EL (cell line): ENCODE results near the gene IGSF3.

Experiments
- DNase-seq: peaks from one replicate; pipeline ENCODE4 v3.0.0-alpha.2; 2016

Gene IGSF3

DNA sequence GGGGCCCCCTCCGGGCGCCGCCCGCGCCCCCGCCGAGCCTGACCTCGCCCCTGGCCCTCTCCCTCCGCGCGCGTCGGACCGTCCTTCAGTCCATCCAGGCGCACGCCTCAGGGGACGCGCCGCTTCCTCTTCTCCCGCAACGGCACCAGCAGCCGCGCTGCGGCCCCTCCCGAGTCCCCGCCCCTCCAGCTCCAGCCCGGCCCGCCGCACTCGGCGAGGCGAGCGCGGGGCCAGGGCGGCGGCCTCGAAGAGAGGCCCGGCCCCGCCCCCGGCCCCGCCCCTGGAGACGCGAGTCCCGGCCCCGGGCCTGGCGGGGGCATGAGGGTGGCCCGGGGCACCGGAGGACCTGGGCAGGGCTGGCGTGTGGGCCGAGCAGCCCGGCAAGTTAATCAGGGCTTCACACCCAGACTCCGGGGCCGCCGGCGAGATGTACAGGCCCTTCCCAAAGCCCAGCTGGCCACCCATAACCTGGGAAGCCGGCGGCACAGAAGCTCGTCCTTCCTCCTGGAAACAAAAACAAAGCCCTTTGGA, at the start of gene IGSF3:
TSS of gene IGSF3 (minus strand) at position 159 of the 531 bp plus-strand sequence. CDS start 1,407 bp downstream, outside the sequence.
- DNase-seq, result peak; percentile 58

DNA sequence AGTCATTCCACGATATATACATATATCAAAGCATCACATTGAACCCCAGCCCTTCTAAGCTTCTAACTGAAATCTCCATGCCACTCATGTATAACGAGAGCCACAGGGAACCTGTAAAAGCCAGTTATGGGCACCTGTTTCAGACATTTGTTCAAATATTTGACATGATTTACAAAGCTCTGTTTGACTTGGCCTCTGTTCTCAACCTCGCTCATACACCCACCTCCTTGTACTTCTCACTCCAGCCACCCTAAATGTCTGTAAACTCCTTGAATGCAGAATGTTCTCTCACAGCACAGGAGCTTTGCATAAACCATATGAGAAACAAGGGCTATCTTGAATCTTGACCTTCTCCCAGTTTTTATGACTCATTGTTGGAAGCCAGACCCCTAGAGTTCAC, 49.8 kb upstream of the IGSF3 start:
- DNase-seq, result no peak

DNA sequence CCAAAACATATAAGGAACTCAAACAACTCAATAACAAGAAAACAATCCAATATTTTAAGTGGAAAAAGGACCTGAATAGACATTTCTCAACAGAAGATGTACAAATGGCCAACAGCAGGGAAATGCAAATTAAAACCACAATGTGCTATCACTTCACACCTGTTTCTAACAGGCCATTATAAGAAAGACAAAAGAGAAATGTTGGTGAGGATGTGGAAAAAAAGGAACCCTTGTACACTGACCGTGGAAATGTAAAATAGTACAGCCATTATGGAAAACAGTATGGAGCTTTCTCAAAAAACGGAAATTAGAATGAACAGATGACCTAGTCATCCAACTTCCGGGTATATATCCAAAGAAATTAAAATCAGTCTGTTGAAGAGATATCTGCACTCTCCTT, 48.9 kb upstream of the IGSF3 start:
- no peak for DNase-seq

DNA sequence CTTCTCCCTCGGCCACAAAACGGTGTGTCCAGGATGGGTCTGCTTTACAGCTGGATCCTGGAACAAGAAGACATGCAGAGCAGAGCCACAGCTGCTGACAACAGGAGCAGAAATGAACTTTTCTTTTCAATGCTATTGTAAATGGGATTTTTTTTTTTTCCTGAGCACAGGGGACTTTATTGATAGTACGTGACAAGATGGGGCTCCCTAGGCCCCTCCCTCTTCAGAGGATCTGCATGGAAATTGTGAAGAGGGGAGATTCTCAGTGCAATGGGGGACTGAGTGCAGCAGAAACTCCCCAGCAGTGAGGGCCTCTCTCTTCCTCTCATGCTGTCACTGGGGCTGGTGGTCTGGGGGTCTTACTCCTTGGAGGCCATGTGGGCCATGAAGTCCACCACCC, 45.9 kb upstream of the IGSF3 start:
- no peak for DNase-seq

DNA sequence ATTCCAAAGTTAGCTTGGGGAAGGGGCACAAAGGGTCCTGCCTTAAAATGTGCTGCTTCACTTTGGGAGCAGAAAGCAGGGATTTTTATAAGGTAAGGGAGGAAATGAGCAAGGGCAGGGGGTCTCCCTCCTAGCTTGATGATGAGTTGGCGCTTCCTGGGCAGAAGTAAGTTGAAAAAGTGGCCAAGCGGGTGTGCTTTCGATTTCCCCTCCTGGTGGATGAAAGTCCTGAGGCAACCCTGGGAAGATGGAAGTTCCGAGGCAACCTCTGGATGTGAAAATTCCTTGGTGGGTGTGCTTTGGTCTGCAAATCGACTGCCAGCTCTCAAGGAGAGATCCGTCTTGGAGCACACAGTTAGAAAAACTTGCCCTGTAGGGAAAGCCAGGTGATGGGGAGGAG, 45.0 kb upstream of the IGSF3 start:
- DNase-seq, result no peak

DNA sequence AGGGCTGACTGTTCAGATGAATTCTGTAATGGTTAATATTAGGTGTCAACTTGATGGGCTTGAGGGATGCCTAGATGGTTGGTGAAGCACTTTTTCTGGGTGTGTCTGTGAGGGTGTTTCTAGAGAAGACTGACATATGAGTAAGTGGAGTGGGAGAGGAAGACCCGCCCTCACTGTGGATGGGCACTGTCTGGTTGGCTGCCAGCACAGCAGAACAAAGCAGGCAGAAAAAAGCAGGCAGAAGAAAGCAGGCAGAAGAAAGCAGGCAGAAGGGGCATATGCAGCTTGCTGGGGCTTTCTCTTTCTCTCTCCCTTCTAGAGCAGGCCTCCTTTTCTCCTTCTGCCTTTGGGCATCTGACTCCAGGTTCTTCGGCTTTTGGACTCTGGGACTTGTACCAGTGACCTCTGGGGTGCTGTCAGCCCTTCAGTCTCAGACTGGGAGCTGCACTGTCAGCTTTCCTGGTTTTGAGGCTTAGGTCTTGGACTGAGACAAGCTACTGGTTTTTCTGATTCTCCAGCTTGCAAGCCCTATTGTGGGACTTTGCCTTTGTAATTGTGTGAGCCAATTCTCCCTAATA, 43.8 kb upstream of the IGSF3 start:
- DNase-seq, result no peak

DNA sequence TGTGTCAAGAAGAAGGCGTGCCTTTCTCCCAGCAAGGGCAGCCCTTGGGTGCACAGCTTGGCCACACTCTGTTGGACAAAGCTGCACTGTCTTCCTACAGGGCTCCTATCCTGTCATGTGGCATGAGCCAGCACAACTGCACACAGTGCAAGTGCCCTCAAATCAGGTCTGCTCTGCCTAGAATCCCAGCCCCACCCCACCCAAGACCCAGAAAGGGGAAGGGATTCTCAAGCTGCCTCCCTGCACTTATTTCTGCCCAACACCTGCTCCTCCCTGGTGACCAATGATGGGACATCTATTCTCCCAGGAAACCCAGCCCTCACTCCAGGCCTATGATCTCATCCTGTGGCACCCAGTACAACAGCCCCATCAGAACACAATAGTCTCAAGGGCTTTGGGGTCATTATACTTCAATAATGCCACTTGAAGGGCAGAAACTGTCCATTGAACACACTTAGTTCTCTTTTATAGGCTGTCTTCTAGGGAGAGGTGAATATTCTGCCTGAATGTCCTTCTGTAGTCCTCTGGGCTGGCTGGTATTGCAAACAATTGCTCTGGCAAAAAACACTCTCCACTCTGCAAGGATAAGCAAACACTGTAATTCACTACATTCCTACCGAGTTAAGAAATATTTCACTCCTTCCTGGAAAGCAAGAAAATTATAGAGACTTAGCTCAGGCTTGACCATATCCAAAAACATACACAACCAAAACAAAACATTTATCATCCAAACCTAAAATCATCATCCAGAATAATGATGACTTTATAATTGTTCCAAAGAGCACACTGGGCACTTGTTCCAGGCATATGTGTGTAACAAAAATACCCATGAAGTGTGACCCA, 43.1 kb upstream of the IGSF3 start:
- no peak for DNase-seq

DNA sequence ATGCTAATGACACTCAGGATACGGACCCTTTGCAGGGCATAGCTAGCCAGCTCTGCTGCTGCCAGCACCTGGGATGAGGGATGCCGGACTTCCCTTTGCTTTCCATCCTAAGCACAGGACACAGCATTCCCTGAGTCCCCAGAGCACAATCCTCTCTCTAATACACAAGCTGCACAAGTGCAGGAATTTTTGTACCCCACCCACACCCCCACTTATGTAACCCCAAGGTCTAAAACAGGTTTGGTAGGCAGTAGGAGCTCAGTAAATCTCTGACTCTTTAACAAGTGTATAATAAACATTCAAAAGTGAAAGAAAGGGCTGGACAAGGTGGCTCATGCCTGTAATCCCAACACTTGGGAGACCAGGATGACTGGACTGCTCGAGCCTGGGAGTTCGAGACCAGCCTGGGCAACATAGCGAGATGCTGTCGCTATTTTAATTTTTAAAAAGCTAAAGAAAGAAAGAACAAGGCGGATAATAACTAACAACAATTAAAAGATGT, 42.2 kb upstream of the IGSF3 start:
- no peak for DNase-seq

DNA sequence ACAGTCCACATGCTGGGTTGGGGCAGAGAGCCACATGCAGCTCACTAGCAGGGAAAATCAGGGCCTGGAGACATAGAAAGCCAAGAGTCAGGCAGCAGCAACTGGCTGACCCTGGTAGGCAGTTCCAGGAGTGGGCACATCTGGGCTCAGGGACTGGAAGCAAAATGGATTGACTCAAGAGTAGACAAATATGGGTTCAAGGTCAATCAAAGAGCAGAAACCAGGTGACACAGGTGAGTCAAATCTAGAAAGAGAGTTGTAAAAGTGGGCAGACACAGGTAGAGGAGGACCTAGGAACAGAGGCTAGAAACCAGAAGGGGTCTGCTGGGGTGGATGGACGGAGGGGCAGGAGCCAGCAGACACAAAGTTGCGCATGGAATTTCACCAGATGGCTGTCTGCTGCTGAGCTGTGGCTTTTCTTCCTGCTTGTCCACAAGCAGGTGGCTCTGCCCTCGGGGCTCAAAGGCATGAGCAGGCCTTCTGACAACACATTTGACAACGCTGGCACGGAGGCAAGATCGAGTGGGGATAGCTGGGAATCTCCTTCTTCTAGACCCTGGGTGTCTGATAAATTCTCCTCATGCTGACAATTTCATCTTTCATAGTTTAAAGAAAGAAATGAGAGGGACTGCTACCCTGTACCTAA, 40.8 kb upstream of the IGSF3 start:
- DNase-seq, result no peak

DNA sequence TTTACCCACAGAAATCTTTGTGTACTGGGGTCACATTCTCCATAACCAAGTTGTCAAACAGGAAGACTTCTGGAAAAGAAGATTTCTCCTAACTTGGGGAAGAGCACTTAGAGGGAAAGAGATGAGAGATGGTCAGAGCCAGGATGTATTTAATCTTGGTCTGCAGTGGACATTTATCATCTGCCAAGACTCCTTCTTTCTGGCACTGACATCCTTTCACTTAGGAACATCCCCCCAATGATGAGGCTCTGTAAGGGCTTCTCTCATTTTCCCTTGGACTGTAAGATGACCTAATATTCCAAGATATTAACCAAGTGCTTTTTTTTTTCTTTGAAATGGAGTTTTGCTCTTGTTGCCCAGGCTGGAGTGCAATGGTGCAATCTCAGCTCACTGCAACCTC, 39.3 kb upstream of the IGSF3 start:
- no peak for DNase-seq

DNA sequence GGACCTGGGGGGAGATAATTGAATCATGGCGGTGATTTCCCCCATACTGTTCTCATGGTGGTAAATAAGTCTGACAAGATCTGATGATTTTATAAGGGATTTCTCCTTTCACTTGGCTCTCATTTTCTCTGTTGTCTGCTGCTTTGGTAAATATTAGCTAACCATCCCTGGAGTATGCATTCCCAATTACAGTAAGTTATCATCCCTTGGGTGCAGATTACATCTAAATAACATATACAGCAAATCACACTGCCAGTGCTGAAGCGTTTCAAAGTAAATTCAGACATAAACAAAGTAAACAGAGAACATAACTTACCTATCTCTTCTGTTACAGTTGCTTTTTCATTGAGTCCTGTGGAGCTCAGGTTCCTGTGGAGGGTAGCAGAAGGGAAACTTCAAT, 38.6 kb upstream of the IGSF3 start:
- DNase-seq, result no peak

DNA sequence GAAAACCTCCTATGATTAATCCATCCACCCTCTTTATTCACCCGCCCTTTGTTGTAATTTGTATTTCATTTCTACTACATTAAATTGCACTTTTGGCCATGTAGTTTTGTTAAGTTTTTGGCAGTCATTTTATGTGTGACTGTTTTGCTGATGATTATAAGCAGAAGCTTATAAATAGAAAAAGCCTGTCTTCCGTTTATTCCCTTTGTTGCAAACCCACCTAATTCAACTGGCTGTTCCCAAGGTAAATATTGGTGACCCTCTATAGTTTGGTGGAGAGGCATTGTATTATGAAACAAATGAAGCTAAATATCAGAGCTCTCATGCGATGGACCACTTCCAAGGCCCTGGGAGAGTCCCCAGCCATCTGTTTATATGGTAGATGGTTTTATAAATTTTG, 36.7 kb upstream of the IGSF3 start:
- no peak for DNase-seq

DNA sequence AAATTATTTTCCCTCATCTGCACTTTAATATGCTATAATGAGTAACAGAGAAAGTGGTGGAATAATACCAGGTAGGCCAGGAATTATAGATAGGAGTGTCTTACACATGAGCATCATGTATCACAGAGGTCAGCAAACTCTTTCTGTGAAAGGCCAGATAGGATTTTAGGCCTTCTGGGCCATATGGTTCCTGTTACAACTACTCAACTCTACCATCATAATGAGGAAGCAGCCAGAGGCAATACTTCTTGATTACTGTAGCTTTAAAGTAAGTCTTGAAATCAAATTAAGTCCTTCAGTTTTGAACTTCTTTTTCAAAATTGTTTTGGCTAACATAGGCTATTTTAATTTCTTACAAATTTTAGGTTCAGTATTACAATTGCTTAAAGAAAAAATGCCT, 32.1 kb upstream of the IGSF3 start:
- DNase-seq, result no peak

DNA sequence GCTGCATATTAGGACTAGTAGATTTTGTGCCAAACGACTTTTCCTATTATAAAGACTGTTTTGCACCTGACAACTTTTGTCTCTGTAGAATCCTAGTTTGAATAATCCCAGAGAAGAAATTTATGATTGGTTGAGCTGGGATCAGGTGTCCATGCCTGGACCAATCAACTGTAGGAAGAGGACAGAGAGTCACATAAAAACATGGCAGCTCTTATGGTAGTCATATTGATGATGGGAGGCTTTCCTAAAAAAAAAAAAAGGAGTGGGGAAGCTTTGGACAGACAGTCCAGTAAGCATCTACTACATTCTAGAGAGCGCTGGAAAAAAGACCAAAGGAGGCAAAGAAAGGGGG, 30.7 kb upstream of the IGSF3 start:
- DNase-seq, result no peak

DNA sequence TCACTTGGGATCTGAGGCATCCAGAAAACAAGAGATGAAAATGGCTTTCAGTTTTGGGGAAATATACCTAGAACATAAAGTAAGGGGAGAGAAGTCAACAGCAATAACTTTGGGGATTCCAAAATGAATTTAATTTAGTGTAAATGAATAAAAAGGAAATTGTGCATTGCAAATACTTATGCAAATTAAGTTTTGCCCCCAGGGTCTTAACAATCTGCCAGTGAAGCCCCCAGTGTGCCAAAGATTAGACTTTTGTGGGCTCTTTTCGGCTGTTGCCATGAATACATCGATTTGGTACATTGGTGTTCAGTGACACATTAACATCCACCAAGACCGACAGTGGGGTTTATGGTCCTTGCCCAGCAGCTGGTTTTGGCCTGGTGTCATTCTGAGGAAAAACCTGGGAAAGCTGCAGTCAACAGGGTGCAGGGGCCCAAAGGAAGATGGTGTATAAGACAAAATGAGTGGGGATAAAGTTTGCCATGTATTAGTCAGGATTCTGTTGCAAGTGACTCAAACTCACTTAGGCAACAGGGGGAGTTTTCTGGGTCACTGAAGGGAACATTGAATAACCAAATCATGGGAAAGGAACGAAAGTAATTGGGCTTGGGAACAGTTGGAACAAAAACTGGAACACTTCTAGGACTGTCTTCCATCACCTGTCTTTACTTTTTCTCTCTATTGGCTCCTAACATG, 30.2 kb upstream of the IGSF3 start:
- no peak for DNase-seq

DNA sequence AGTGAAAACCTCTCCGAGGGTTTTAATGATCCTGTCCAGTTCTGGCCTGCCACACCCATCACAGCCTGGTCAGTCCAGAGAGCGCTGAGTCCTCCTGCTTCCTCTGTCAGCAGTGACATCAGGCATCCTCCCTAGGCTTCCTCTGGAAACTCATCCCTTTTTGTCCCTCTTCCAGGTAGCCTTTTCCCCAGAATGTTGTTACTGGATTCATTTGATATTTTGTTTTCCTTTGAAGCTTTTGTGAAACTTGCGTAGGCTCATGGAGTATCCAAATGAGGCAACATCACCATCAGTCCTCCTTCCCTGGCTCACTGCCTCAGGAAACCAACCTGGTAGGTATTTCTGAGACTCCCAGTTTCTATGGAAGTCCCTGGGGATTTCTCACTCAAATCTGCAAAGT, 27.0 kb upstream of the IGSF3 start:
- no peak for DNase-seq

DNA sequence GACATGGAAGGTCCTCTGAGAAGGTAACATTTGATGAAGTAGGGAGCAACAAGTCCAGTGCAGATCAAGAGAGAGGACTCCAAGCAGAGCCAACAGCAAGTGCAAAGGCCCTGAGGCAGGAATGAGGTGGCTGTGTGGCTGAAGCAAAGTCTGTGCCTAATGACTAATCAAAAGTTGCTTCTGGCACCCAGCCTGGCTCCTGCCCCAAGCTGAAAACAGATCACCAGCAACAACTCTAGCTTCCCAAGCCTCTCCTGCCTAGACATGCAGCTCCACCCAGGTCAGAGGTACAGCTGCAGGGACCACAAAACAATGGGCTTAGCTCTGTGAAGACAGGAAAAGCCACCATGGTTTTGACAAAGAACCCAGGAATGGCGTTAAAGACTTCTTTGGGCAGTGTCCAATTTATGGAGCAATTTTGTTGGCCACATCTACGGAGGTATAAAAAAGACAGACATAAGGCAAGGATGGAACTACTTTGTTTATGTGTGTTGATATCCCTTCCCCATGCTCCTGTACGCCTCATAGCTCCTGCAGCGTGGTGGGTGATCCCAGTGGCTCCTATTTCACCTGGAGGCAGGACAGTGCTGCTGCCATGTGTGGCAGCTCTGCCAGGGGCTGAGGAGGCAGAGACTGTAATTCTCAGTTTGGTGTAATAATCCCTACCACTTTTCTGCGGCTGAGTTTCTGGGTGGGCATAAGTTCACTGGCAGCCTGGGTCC, 26.4 kb upstream of the IGSF3 start:
- peak; percentile 74 for DNase-seq

DNA sequence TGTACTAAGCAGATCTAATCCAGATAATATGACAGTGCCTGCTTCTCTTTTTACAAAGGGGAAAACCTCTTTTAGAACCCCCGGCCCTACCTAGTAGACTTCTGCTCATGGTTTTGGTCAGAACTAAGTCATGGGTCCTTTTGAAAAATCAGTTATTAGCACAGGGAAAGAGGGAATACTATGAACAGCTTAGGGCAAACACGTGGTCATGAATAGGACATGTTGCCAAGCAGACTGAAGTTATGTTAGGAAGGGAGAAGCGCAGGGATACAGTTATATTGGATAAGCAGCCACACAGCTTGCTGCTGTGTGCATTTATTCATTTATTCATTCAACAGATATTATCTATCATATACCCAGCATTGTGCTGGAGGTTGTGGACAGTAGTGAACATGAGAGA, 25.3 kb upstream of the IGSF3 start:
- DNase-seq, result no peak

DNA sequence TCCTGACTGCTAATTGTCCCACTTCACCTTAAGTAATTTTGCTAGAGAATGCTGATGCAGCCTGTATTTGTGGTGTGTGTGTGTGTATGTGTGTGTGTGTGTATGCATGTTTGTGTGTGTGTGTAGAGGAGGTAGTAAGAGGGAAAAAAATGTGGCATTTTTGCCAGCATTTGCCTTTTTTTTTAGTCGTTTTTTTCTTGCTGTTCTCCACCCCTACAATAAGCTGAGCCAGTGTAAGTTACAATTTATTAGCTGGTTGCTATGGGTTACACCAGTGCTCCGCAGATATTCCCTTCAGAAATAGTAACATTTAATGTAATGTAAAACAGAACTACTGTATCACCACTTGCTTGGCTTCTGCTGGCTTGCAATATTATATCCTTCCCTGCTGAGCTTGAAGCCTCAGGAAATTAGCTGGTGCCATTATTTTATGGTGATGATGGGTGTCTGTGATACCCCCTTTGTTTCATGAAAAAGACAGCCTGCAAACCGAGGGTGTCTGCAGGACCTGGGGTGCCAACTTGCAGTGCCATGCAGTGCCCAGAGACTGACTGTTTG, 23.4 kb upstream of the IGSF3 start:
- no peak for DNase-seq

DNA sequence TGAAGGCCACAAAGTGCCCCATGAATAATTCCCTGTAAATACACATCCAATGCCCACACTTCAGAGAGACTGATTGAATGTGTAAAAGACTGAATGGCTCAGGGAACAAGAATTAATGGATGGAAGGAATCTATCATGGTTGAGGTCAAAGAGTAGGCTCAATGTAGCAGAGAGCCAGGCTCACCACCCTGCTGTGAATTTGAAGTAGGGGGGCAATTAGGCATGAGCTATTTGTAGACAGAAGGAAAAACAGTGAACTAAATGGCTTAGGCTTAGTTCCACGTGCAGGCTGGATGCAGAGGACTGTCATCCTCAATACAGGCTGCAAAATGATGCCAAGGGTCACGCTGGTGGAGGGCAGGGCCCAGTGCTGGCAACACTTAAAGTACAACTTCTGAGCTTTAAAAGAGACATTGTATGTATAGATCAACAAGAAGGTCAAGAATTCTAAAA, 22.9 kb upstream of the IGSF3 start:
- DNase-seq, result no peak

DNA sequence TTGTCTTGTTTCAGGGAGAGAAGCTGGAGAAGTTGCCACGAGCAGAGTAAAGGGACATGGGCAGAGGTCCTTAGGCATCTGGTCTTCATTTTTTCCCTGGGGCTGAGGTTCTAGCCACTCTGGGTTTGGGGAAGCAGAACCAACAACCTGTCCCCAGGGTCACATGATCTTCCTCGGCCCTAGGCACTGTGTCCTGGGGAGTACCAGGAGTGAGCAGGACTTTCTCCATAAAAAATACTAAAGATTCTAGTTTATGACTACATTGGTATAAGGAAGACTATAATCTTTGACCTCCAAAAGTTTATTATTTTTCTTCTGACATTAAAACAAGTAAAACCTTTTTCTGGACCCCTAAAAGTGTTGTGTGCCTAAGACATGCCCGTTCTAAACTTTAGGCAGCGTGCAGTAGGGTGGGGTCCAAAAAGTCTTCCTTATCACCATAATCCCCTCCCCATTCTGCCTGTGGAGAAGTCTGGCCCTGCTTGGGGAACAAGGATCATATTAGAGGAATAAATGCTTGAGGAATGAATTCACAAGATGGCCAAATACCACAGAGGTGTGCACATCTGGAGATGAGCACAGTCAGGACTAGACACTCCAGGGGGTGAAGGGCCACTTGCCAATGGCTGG, 19.3 kb upstream of the IGSF3 start:
- no peak for DNase-seq

DNA sequence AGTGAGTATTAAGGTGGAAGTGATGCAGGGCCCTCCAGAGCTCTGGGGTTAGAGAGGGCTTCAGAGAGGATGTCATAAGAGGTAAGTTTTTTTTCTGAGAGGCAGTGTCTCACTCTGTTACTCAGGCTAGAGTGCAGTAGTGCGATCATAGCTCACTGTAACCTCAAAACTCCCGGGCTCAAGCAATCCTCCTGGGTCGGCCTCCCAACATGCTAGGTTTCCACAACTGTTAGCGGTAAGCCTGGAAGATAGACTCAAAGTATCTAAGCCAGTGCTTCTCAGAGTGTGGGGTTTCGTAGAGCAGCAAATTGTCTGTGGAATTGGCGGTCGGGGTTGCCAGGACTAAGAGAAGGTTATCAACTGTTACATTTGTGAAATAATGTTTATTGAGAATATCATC, 18.6 kb upstream of the IGSF3 start:
- no peak for DNase-seq
